Stomach (tissue), 4 donors: ENCODE data around the gene ITIH4.

Source experiments
- CTCF ChIP-seq, 7 experiments: fragments of 450-650 bp in 4 of 7; fragments of 200-600 bp in 3 of 7; sonication (generic) in 3 of 7; IDR thresholded peaks; one replicate each; pipeline ENCODE4 v1.5.1; 2016 to 2019; ENCODE audit warnings: antibody characterized with exemption in 7 of 7, control low read depth in 2 of 7, mild to moderate bottlenecking in 1 of 7
- EP300 ChIP-seq: sonication (generic); formaldehyde crosslinking; IDR thresholded peaks from one replicate; pipeline ENCODE4 v1.6.1; 2017; ENCODE audit warnings: antibody characterized with exemption
- POLR2A ChIP-seq, 4 donors: fragments of 450-650 bp; IDR thresholded peaks; one replicate each; pipeline ENCODE4 v1.6.1; 2016; ENCODE audit warnings: antibody characterized with exemption in 4 of 4, control low read depth in 2 of 4, mild to moderate bottlenecking in 1 of 4, moderate library complexity in 1 of 4
- POLR2AphosphoS5 ChIP-seq, 3 donors: sonication (generic); formaldehyde crosslinking; IDR thresholded peaks; one replicate each; pipeline ENCODE4 v1.6.1; 2016; ENCODE audit warnings: antibody characterized with exemption in 3 of 3

GRCh38 chr3:52860424-52860768 lies 29.9 kb upstream of the ITIH4 start:
- no peak for TF ChIP-seq CTCF (IDR thresholded peaks at IDR 0.05)
- no peak for TF ChIP-seq POLR2AphosphoS5 (IDR thresholded peaks at IDR 0.05)
- TF ChIP-seq EP300, result no peak
- no peak for TF ChIP-seq POLR2A (IDR thresholded peaks at IDR 0.05)
